K562 (cell line): ENCODE results near the gene CD99L2. TPM values are rescaled to one million over a fixed set of nuclear protein-coding genes. Genes with fewer than 3 reads are reported as not detected.

Experiments used
- ATAC-seq: fragments of 200-7000 bp; cut with Tn5 transposase; 3 replicates; pipeline ENCODE4 v1.9.1; 2020; ENCODE audit warnings: moderate library complexity
- BruUV-seq: library from RNA; stranded (reverse); fragments of 400-500 nt; replicated peaks from 2 replicates; lab custom pipeline; 2021; lab: Mats Ljungman, UMichigan
- CTCF ChIA-PET: fragments of 300-600 bp; formaldehyde crosslinking; extraction: SDS; loops from one replicate; lab custom pipeline; 2021; ENCODE audit warnings: low intra/inter-chr PET ratio; lab: Yijun Ruan, JAX
- POLR2A ChIA-PET: fragments of 300-600, 350-650 bp; sonication (Branson Sonifier 250); formaldehyde crosslinking; extraction: SDS; loops from one replicate; lab custom pipeline; 2021; ENCODE audit warnings: antibody characterized with exemption, inconsistent platforms; lab: Yijun Ruan, JAX
- DNase-seq, 4 experiments: peaks; one replicate each; pipeline versions ENCODE4 v3.0.0 to v3.0.0-alpha.2; 2011 to 2018; ENCODE audit warnings: low spot score in 3 of 4, mixed read lengths in 3 of 4; ENCODE audit errors: extremely low read depth in 1 of 4
- FAIRE-seq: peaks from 2 replicates; lab custom pipeline; 2011; peaks lifted over from hg19 to GRCh38; lab: Jason Lieb, UNC
- H2AFZ ChIP-seq: 2 replicates; pipeline ENCODE4 v1.6.0; 2011; ENCODE audit warnings: low read depth, low read length, control low read depth, inconsistent platforms
- H3K27ac ChIP-seq: fragments of 200-600 bp; 3 replicates; pipeline ENCODE4 v1.8.0; 2011; ENCODE audit warnings: low read depth, mild to moderate bottlenecking, control low read depth, inconsistent platforms, low read length, moderate library complexity, mixed read lengths; ENCODE audit errors: extremely low read depth
- H3K27me3 ChIP-seq, 2 experiments: fragments of 300-600 bp in 1 of 2; 2 replicates in 1 of 2; 3 replicates in 1 of 2; pipeline versions ENCODE4 v1.6.0 to v1.8.0; 2011; ENCODE audit warnings: inconsistent platforms in 2 of 2, low read length in 2 of 2, mild to moderate bottlenecking in 1 of 2, mixed read lengths in 1 of 2, moderate library complexity in 1 of 2; ENCODE audit not compliant: control insufficient read depth in 2 of 2, insufficient read depth in 2 of 2
- H3K36me3 ChIP-seq: fragments of 300-600 bp; 3 replicates; pipeline ENCODE4 v1.8.0; 2011; ENCODE audit warnings: mild to moderate bottlenecking, low read length, inconsistent platforms; ENCODE audit not compliant: control insufficient read depth, insufficient read depth
- H3K4me1 ChIP-seq, 2 experiments: fragments of 200-600 bp in 1 of 2; replicated peaks in 1 of 2; 2 replicates in 1 of 2; 3 replicates in 1 of 2; pipeline versions ENCODE4 v1.5.1 to v1.8.0; 2011; ENCODE audit warnings: inconsistent platforms in 2 of 2, low read length in 2 of 2, mild to moderate bottlenecking in 1 of 2, mixed read lengths in 1 of 2, moderate library complexity in 1 of 2; ENCODE audit not compliant: control insufficient read depth in 2 of 2, insufficient read depth in 2 of 2
- H3K4me2 ChIP-seq: 2 replicates; pipeline ENCODE4 v1.6.1; 2011; ENCODE audit warnings: low read length, control low read depth, inconsistent platforms, mixed read lengths; ENCODE audit not compliant: insufficient read depth
- H3K4me3 ChIP-seq: fragments of 200-600 bp; sonication (generic), shearing (Covaris generic); 2 replicates; pipeline ENCODE4 v1.5.1; 2016; ENCODE audit warnings: control low read depth, inconsistent platforms
- H3K79me2 ChIP-seq: fragments of 200-600 bp; 3 replicates; pipeline ENCODE4 v1.8.0; 2011; ENCODE audit warnings: low read length, inconsistent platforms; ENCODE audit not compliant: control insufficient read depth, insufficient read depth
- H3K9ac ChIP-seq, 2 experiments: 2 replicates each; pipeline versions ENCODE4 v1.6.0 to v1.6.1; 2011; ENCODE audit warnings: low read depth in 2 of 2, low read length in 2 of 2, control low read depth in 1 of 2, inconsistent platforms in 1 of 2, mild to moderate bottlenecking in 1 of 2, mixed read lengths in 1 of 2; ENCODE audit not compliant: insufficient read depth in 1 of 2
- H3K9me1 ChIP-seq: one replicate; pipeline ENCODE4 v1.6.0; 2011; ENCODE audit warnings: inconsistent platforms, mild to moderate bottlenecking, low read length, moderate library complexity; ENCODE audit not compliant: control insufficient read depth, insufficient read depth
- H3K9me3 ChIP-seq: replicated peaks from 2 replicates; pipeline ENCODE4 v1.5.1; 2011; ENCODE audit warnings: low read depth, low read length, inconsistent platforms; ENCODE audit not compliant: control insufficient read depth, insufficient read depth
- H4K20me1 ChIP-seq: replicated peaks from 2 replicates; pipeline ENCODE4 v1.6.1; 2011; ENCODE audit warnings: low read length, inconsistent platforms, mixed read lengths; ENCODE audit not compliant: control insufficient read depth, insufficient read depth
- ARID1B ChIP-seq: fragments of 450-650 bp; IDR thresholded peaks from 2 replicates; pipeline ENCODE4 v1.6.1; 2016; ENCODE audit warnings: antibody characterized with exemption, mild to moderate bottlenecking, inconsistent platforms
- CBFB ChIP-seq: sonication (generic); formaldehyde crosslinking; IDR thresholded peaks from 2 replicates; pipeline ENCODE4 v1.4.0; 2020; ENCODE audit warnings: mild to moderate bottlenecking, missing genetic modification reagents
- CEBPB ChIP-seq: fragments of 450-650 bp; IDR thresholded peaks from 2 replicates; pipeline ENCODE4 v1.6.1; 2016; ENCODE audit warnings: missing genetic modification characterization, missing compliant biosample characterization
- HMG20B ChIP-seq: fragments of 250-450 bp; sonication (Bioruptor Pico); IDR thresholded peaks from 2 replicates; pipeline ENCODE4 v1.5.0; 2021; ENCODE audit warnings: mild to moderate bottlenecking
- JUN ChIP-seq, 2 experiments: sonication (generic) in 1 of 2; formaldehyde crosslinking in 1 of 2; IDR thresholded peaks; 2 replicates each; pipeline versions ENCODE4 v1.6.1 to v1.8.0; 2012 to 2022; ENCODE audit warnings: borderline replicate concordance in 2 of 2, mild to moderate bottlenecking in 2 of 2, improper control_type of control experiment in 1 of 2, low read depth in 1 of 2, low read length in 1 of 2, missing genetic modification reagents in 1 of 2
- NFE2 ChIP-seq: IDR thresholded peaks from 2 replicates; pipeline ENCODE4 v1.6.1; 2014; ENCODE audit warnings: antibody characterized with exemption, low read depth
- SMAD4 ChIP-seq: fragments of 250-450 bp; sonication (Bioruptor Pico); conservative IDR thresholded peaks from 2 replicates; pipeline ENCODE4 v1.8.0; 2021; ENCODE audit warnings: inconsistent platforms, mild to moderate bottlenecking, moderate library complexity
- SMARCA4 ChIP-seq: fragments of 450-650 bp; IDR thresholded peaks from 2 replicates; pipeline ENCODE4 v1.6.1; 2016
- TAF9B ChIP-seq: fragments of 450-650 bp; IDR thresholded peaks from 2 replicates; pipeline ENCODE4 v1.6.1; 2018; ENCODE audit warnings: mild to moderate bottlenecking; ENCODE audit not compliant: partially characterized antibody
- ZFP36 ChIP-seq: fragments of 150-350 bp; IDR thresholded peaks from 2 replicates; pipeline ENCODE4 v1.6.1; 2018; ENCODE audit warnings: low read length, low read depth; ENCODE audit not compliant: partially characterized antibody
- WGBS: fragments of 100-300 bp; shearing (Covaris generic); methylation state at CpG from one replicate; pipeline ENCODE4 v1.1.6; 2016; ENCODE audit warnings: low coverage, mixed read lengths; ENCODE audit not compliant: insufficient coverage; ENCODE audit errors: missing lambda C conversion rate; 5-methylcytosine and 5-hydroxymethylcytosine counted together
- in situ Hi-C: fragments of 300-500 bp; cut with MboI; formaldehyde crosslinking; loops from 4 replicates; pipeline ENCODE4 v1.15.0; 2018; ENCODE audit warnings: inconsistent platforms, mixed read lengths
- intact Hi-C: fragments of 100-400 bp; cut with micrococcal nuclease; formaldehyde crosslinking; loops from 2 replicates; pipeline ENCODE4 v1.14.2; 2022
- polyA plus RNA-seq, 8 experiments: library from polyadenylated mRNA; depleted of rRNA in 4 of 8; stranded (reverse) in 5 of 8; unstranded in 3 of 8; fragments of >200 nt; fragmentation: Nextera tagmentation in 2 of 8; fragmentation: Illumina TruSeq in 1 of 8; extraction: Ambion mirVana in 2 of 8; extraction: Trizol in 1 of 8; gene quantifications; 2 replicates each; pipeline versions ENCODE4 v1.2.1 to v1.2.3, GENCODE V29; 2011 to 2014; ENCODE audit warnings: inconsistent platforms in 1 of 8, missing spikeins in 1 of 8
- total RNA-seq, 7 experiments: library from RNA; depleted of rRNA in 6 of 7; stranded (reverse); fragments of >200 nt in 6 of 7; fragmentation: Illumina TruSeq in 2 of 7; extraction: Trizol in 2 of 7; gene quantifications; 2 replicates each; pipeline versions ENCODE4 v1.2.1 to v1.2.3, GENCODE V29; 2011 to 2021; ENCODE audit warnings: low replicate concordance in 1 of 7

The CD99L2 gene
- total and polyA plus RNA-seq, 9 of the 15 experiments (the other 6 are each of a cell fraction or from before 2014, with no cell fraction given) = 0.76 to 19.0 (median 11.9) TPM

DNA sequence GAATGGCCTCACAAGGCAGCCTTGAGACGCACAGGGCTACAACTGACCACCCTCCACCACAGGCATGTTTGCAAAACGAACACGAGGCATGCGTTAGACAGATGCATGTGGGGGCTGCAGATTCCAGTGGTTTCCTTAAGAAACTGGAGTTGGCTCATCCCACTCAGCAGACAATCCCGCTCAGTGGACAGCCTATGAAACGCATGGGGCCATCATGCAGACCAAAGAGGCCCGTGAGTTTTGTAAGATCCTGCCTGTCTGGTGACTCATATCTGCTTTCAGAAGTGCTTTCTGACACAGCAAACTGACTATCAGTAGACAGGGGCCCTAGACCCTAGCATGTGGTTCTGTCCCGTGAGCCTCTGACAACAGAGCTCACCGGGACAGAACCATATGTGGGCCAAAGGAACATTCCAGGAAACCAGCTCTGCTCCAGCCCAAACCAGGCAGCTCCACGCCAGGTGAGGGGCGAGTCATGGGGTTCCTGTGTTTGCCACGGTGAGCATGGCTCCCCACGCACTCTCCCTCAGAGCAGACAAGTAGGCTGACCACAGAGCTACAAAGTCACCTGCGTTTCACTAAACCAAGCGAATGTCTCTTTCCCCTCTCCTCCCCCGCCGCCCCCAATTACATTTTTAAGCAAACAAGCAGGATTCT is 130.9 kb downstream of the CD99L2 start:
- BruUV-seq = no TSS peak
- Histone ChIP-seq H3K9ac (peak overlapping the region in 1 of 2 experiments; percentile 70; a peak in 2 of 4 replicates), H4K20me1 (no peaks in the 10 kb centered on the region), H3K4me2 (peak overlapping the region; percentile 60), H3K27ac (peak overlapping the region; percentile 47; the same call in 2 of the 3 replicates), H2AFZ (peak overlapping the region; percentile 72), H3K9me1 (no peaks in the 10 kb centered on the region), H3K27me3 (no peaks in the 10 kb centered on the region), H3K36me3 (peaks cover 6% of the 10 kb centered on the region; the same call in 2 of the 3 replicates), H3K4me3 (no peak overlapping the region), H3K4me1 (peaks cover 16 to 22% of the 10 kb centered on the region in 2 experiments; a peak in 4 of 5 replicates), H3K9me3 (no peaks in the 10 kb centered on the region), H3K79me2 (no peaks in the 10 kb centered on the region)
- in situ Hi-C loops = loop anchor here (25.0 kb wide), 1 partner anchor 920 kb away; the partner anchor contains the start of gene PRRG3
- CTCF ChIA-PET = no interaction called here
- POLR2A ChIA-PET = interaction anchor here (0.6 kb wide), 1 partner anchor 409 kb away, joined by 3 read pairs; no protein-coding TSS in a partner anchor
- whole genome bisulfite sequencing = 32% methylated on average over 10 of the region's 17 CpGs
- intact Hi-C loops = loop anchor here (1.0 kb wide), 1 partner anchor 315 kb away; no protein-coding TSS in a partner anchor
- ATAC-seq = peak; percentile 71
- DNase-seq = peak; percentile 47 to 62 (median 52)
- peak; percentile 57 for FAIRE-seq
- no peak for TF ChIP-seq HMG20B
- peak; percentile 42; the same call in 1 of the 2 replicates for TF ChIP-seq NFE2
- peak; percentile 37; the same call in 1 of the 2 replicates for TF ChIP-seq ARID1B
- TF ChIP-seq ZFP36 = no peak
- TF ChIP-seq JUN (IDR thresholded peaks at IDR 0.05; ENCODE audit: borderline replicate concordance, low read depth, low read length) = peak; percentile 43; the same call in 1 of the 2 replicates
- TF ChIP-seq JUN (CRISPR knock-in tag; IDR thresholded peaks at IDR 0.05; ENCODE audit: borderline replicate concordance) = no peak
- TF ChIP-seq SMAD4 (CRISPR knock-in tag) = 0 out of 2 replicates have a peak, but pooled peaks have one; percentile 47
- no peak for TF ChIP-seq TAF9B
- 0 out of 2 replicates have a peak, but pooled peaks have one; percentile 17 for TF ChIP-seq CBFB (CRISPR knock-in tag)
- TF ChIP-seq CEBPB (tag) = peak; percentile 31; the same call in 1 of the 2 replicates
- TF ChIP-seq SMARCA4 = 0 out of 2 replicates have a peak, but pooled peaks have one; percentile 25
